GOT3 (cell line): Measurements from ENCODE around the gene SAMD1.

Source experiments
- DNase-seq: peaks from one replicate; lab custom pipeline; 2025; ENCODE audit warnings: mixed read lengths; lab: John Stamatoyannopoulos, UW

Gene SAMD1

DNA sequence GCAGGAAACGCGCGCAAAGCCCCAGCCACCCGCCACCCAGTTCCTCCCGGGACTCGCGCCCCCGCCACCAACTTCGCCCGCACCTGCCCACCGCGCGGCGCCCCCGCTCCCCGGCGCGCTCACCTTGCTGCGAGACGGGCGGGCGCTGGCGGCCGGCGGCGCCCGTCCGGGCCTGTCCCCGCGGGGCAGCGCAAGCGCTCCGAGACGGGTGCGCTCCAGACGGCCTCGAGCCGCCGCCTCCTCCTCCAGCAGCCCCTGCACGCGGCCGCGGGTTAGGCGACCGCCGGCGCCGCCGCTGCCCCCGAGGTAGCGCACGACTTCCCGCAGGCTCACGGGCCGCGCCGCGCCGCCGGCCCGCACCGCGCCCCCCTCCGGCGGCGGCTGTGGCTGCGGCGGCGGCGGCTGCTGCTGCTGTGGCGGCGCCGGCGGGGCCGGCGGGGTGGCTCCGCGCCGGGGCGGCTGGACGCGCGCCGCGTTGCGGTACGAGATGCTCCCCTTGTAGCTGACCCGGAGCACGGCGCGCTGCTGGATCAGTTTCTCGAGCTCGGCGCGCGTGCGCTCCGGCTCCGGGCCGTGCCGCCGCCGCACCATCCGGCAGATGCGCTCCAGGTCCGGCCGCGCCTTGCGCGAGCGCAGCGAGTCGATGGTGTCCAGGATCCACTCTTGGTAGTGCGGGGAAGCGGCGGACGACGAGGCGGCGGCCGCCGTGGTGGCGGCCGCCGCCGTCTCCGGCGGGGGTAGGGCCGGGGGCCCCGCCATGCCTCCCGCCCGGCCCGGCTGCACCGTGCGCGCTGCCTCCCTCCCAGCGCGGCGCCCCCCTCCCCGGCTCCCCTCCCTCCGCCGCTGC is 666 bp downstream of the SAMD1 start:
- DNase-seq, result peak; percentile 9

GRCh38 chr19:14089412-14089661 is 1.2 kb downstream of the SAMD1 start:
- DNase-seq, result no peak

- no peak for DNase-seq
These were observed 1.7 kb downstream of the SAMD1 start for GRCh38 chr19:14088634-14089411.

DNA sequence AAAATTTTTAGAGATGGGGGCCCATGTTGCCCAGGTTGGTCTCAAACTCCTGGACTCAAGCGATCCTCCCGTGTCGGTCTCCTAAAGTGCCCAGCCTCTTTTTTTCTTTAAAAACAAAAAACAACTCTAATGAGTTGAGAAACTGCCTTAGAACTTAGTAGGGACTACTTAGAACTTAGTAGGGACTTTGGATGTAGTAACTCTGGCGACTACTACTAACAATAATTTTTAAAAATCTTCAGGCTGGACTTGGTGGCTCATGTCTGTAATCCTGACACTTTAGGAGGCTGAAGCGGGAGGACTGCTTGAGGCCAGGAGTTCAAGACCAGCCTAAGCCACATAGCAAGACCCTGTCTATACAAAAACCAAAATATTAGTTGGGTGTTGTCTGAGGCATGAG is 4.5 kb downstream of the SAMD1 start:
- DNase-seq, result no peak

DNA sequence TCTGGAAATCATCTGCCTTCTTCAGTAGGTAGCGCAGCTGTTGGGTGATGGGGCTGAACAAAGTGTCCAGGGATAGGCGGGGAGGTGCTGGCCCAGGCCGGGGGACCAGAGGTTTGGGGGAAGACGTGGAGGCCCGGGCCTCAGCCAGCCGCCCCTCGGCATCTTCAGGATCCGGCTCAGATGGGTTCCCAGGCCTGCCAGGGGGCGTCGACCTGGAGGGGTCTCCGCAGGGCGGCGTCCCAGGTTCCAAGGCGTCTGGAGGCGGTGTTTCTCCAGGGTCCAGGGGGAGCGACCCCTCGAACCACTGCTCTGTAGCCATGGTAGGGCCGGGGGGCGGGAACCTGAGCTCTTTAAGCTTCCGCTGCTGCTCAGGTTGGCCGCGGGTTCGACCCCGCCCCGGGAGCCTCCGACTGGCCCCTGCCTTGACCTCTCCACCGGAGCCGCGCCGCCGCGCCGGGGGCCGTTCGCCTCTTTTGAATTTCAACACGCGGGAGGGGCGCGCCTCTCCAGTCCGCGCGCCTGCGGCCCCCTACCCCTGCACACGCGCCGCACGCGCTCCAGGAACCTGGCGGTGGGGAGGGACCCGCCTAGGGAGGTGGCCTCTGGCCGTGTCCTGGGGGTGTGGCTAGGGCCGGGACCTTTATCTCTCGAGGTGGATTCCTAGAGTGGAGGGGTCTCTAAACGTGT is 5.1 kb downstream of the SAMD1 start, which contains the start of gene C19orf67:
TSS of gene C19orf67 (minus strand) at position 475 of the 687 bp plus-strand sequence. CDS start at position 319, 156 bp downstream.
- no peak for DNase-seq

DNA sequence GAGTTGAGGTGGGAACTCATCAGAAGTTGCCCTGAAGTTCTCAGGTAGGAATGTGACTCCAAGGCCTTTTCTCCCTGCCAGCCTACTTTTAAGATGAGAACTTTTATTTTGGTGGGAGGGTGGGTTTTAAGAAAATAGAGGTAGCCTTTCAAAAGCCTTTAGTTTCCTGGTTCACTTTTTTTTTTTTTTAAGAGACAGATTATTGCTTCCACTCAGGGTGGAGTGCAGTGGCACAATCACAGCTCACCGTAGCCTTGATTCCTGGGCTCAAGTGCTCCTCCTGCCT is 7.9 kb downstream of the SAMD1 start:
- DNase-seq, result no peak

DNA sequence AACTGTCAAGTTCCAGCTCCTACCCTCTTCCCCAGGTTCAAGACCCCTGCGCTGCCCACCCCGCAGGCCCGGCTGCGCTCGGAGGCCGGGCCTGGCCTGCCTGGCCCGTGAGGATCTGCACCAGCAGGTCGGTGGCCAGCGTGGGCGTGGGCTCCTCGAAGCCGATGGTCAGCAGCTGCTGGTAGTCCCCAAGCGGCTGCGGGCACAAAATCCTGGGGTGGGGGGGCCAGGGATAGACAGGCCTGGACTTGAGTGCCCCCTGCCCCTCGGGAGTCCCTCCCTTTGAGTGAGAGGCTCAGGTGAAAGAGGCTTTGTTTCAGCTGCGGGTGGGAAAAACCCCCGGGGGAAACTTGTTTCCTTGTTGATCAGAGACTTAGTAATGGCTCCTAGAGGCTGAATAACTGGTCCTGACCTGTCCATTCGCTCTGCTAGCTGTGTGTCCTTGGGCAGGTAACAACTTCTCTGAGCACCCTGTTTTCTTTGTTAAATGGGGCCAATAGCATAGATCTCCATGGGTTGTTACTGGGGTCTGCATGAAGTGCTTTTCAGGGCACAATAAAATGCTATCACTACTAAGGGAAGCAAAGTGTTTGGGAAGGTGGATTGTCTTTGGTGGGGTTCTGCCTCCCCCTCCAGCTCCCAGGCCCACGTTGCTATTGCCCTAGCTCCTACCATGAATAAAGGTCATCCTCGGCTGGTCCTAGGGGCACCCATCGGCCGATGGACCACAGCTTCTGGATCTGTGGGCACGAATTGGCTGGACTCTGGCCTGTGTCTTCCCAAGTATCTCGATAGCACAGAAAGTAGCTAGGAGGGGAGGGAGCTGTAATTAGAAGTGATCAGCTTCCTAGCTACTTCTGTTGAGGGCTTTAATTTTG is 8.5 kb downstream of the SAMD1 start:
- DNase-seq, result no peak

GRCh38 chr19:14080887-14081796 is 9.4 kb downstream of the SAMD1 start:
- peak; percentile 98 for DNase-seq

DNA sequence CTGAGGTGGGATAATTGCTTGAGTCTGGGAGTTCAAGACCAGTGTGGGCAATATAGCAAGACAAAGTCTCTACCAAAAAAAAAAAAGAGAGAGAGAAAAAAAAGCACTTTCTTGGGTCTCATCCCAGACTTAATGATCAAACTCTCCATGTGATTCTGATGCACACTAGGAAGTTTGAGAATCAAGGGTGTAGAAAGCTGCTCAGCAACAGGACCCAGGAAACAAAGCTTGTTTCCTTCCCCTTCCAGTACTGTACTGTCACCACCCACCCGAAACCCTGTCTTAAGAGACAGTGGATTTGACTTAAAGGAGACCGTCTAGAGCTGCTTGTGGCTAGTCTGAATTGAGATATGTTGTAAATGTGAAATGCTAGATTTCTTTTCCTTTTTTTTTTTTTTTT is 12.1 kb downstream of the SAMD1 start:
- DNase-seq, result no peak

DNA sequence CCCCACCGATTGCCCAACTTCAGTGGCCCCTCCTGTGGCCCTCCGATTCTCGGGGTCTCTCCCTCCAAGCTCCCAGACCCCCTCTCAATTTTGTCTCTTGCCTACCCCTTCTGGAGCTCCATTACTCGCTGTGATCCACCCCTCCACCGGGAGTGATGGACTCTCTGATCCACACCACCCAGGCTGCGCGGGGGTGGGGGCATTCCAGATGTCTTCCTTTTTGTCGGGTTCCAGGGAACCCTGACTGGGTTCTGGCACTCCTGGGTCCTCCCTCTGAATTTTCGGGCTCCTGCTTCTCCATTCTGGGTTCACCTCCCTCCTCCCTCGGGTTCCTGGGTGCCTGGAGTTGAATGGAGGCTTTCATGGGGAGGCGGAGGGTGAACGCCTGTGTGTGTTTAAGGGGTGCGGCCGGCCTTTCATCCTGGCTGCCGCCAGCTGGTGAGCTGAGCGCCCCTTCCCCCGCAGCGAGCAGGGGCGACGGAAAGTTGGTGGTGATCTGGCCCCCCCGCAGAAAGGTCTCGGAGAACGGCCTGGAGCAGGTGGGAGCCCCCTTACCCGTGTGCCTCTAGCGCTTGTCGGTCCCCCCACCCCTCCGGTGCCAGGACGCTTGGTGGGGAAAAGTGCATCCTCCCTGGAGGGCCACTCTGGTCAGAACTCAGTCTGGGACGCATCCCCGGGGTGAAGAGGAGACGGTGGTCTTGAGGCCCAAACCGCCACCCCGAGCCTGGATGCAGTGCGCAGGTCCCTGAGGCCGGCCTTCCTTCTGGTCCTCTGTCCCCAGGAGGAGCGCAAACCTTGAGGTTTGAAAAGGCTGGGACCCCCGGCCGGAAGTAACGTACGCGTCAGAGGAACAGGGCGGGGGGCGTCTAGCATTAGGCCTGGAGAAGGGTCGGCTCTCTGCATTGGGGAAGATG is 16.4 kb downstream of the SAMD1 start:
- DNase-seq, result no peak

GRCh38 chr19:14073261-14073924 is 17.2 kb downstream of the SAMD1 start:
- peak; percentile 55 for DNase-seq

DNA sequence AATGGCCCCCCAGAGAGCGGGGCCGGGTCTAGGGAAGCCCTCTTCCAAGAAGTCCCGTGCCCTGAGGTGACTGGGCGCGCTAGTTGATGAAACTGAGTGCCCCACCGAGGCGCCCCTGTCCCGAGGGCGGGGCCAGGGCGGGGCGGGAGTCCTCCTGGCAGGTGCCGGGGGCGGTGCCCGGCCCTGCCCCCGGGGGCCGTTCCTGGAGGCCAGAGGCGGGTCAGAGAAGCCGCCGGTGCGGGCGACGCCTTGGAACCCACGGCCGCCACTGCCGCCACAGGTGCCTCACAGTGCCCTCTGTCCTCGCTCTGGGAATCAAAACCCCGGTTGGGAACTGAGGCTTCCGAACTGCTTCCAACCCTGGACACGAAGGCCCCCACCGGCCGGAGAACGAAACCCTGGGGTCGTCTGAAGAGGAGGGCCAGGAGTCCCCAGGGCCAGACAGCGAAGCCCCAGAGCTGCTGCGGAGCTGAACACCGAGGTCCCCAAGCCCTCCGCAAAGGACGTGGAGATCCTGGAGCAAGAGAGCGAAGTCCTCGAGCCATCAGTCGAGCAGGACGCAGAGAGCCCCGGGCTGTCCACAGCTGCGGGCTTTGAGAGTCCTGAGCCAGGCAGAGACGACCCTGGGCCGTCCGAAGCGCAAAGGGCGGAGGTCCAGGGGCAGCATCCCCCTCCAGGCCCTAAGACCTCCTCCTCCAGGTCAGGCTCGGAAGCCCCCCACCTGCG is 17.9 kb downstream of the SAMD1 start, which contains the start of gene MISP3:
TSS of gene MISP3 (plus strand) at position 252 of the 726 bp plus-strand sequence. CDS start 524 bp downstream, outside the sequence.
- DNase-seq, result no peak

DNA sequence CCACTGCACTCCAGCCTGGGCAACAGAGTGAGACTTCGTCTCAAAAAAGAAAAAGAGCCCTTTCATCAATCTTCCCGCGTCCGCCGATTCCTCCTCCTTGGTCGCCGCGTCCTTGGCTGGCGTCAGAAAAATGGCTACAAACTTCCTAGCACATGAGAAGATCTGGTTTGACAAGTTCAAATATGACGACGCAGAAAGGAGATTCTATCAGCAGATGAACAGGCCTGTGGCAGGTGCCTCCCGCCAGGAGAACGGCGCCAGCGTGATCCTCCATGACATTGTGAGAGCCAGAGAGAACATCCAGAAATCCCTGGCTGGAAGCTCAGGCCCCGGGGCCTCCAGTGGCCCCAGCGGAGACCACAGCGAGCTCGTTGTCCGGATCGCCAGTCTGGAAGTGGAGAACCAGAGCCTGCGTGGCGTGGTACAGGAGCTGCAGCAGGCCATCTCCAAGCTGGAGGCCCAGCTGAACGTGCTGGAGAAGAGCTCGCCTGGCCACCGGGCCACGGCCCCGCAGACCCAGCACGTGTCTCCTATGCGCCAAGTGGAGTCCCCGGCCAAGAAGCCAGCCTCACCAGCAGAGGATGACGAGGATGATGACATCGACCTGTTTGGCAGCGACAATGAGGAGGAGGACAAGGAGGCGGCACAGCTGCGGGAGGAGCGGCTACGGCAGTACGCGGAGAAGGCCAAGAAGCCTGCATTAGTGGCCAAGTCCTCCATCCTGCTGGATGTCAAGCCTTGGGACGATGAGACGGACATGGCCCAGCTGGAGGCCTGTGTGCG is 20.1 kb downstream of the SAMD1 start:
- DNase-seq, result no peak

- no peak for DNase-seq
These were observed 24.4 kb downstream of the SAMD1 start for GRCh38 chr19:14066134-14066533.

DNA sequence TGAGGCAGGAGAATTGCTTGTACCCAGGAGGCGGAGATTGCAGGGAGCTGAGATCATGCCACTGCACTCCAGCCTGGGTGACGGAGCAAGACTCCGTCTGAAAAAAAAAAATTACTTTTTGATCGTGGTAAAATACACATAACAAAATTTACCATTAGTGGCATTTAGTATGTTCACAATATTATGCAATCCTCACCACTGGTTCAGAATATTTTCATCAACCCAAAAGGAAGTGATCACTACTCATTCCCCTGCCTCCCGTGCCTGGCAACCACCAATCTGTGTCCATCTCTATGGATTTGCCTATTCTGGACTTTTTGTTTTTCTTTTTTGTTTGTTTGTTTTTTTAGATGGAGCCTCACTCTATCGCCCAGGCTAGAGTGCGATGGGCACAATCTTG is 27.4 kb downstream of the SAMD1 start:
- DNase-seq, result no peak

DNA sequence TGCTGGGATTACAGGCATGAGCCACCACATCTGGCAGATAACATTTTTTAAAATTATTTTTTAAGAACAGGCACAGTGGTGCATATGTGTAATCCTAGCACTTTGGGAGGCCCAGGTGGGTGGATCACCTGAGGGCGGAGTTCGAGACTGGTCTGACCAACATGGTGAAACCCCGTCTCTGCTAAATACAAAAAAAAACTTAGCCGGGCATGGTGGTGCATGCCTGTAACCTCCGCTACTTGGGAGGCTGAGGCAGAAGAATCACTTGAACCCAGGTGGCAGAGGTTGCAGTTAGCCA is 28.0 kb downstream of the SAMD1 start:
- DNase-seq, result no peak

DNA sequence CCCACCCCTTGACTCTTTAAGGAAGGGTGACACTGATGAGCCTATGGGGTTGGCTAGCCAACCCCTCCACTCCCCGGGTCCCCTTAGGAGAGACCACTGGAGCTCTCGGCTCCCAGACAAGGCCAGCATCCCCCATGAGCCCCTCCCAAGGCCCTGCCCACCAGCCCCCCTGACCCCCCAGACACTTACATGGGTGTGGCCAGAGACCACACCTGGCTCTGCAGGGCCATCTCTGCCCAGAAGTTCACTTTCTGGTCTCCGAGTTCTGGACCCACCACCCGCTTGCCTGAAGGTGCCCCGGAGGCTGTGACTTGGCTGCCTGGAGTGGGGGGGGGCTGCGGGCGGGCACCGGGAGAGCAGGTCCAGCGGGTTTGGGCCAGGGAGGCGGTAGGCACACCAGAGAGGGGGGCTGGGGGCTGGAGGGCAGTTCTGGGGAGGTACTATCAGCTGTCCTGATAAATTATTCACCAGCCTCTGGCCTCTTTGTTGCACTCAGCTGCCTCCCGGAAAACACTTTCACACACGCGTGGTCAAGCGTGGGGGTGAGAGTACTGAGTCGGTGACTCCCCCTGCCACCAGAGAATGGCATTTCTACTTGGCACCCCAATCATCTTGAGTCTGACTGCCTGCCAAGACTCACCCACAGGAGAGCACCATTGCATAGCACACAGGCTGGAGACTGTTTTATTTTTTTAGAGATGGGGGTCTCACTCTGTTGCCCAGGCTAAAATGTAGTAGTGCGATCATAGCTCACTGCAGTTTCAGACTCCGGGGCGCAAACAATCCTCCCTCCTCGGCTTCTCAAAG is 28.6 kb downstream of the SAMD1 start, which contains the start of gene PALM3:
TSS of gene PALM3 (minus strand) at position 326 of the 807 bp plus-strand sequence. CDS start at position 230, 96 bp downstream.
- no peak for DNase-seq
